Measurements from ENCODE around the gene SUCLG2.

SUCLG2 gene

GRCh38 chr3:67437789-67438188, 216.6 kb downstream of the SUCLG2 start:
- DNase-seq = no peak

GRCh38 chr3:67437090-67437489, 217.3 kb downstream of the SUCLG2 start:
- DNase-seq = no peak

DNA sequence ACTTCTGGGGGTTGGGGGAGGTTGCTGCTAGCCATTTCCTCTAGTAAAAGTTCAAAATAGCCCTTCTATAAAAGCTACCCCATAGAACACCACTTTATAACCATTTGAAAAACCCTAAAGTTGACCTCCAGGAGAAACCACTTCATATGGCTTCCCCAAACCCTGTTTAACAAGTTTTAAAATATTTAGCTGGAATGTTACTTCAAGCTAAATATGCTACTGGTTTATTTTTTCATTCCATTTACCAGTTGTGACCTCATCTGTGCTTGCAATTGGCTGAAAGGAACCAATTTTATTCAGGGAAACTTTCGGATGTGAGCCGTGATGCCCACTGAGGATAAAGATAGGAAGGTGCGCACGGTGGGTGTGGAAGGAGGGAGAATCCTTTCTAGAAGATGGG, 221.3 kb downstream of the SUCLG2 start:
- no peak for DNase-seq

DNA sequence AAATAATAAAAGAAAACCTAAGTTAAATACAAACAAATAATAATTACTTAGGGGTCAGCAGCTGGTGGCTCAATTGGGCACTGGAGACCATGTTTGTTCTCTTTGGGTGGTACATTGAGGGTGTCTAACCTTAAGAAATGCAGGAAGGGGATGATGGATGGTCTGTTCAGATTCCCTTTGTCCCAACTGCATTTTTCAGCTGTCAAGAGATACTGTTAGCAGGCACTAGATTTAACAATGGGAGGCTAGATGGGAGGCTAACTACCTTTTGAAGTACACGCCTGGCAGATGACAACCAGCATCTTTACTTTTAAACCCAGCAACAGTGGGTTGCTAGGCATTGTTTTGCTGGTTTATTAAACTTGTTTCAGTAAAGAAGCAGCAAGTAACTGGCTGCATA, 222.5 kb downstream of the SUCLG2 start:
- DNase-seq = no peak

DNA sequence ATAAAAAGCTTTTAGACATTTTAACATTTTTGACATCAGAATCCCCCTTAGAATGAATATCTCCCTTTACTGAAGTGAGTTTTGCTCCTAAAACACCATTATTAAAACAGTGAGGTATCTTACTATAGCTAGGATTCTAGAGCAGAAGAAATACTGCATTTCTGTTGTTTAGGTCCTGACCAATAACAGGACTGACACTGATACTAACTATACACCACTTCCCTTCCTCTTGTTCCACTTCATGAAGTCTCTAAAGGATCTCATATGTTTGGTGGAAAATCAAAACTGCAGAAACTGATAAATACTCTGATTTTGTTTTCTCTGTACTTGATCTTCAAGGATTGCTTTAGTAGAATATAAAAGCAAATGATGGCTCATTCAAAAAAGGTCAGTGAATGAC, 230.7 kb downstream of the SUCLG2 start:
- no peak for DNase-seq

- DNase-seq = no peak
Measured at GRCh38 chr3:67421912-67422311, 232.5 kb downstream of the SUCLG2 start.

GRCh38 chr3:67419779-67420178, 234.6 kb downstream of the SUCLG2 start:
- DNase-seq = no peak

GRCh38 chr3:67419218-67419529, 235.2 kb downstream of the SUCLG2 start:
- no peak for DNase-seq

- no peak for DNase-seq
Measured at GRCh38 chr3:67418426-67419217, 235.8 kb downstream of the SUCLG2 start.

- DNase-seq = no peak
Measured at GRCh38 chr3:67416703-67417102, 237.7 kb downstream of the SUCLG2 start.

GRCh38 chr3:67415511-67415910, 238.9 kb downstream of the SUCLG2 start:
- no peak for DNase-seq

DNA sequence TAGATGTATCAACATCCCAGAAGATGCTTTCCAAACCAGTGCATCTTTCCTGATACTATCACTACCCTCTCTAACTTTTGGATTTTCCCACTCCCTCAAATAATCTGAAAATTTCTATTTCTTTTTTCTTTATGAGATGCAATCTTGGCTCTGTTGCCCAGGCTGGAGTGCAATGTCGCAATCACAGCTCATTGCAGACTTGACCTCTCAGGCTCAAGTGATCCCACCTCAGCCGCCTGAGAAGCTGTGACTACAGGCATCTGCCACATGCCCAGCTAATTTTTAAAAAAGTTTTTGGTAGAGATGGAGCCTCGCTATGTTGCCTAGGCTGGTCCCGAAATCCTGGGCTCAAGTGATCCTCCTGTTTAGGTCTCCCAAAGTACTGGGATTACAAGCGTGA, 239.7 kb downstream of the SUCLG2 start:
- DNase-seq = no peak

DNA sequence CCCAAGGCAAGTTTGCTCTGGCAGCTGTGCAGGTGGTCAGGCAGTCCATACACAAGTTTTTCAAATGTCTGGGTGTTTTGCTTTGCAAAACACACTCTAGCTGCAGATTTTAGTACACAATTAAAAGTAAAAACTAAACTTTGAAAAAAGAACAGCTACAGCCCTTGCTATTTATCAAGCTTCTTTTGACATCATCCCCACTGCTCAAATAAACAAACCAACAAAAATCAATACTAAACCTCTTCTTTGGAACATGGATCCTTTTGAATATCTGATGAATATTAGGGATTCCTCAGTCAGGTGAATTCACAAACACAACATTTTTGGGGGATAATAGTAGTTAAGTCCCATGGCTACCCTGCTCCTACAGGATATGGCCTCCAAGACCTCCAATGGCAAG, 249.2 kb downstream of the SUCLG2 start:
- DNase-seq = no peak

DNA sequence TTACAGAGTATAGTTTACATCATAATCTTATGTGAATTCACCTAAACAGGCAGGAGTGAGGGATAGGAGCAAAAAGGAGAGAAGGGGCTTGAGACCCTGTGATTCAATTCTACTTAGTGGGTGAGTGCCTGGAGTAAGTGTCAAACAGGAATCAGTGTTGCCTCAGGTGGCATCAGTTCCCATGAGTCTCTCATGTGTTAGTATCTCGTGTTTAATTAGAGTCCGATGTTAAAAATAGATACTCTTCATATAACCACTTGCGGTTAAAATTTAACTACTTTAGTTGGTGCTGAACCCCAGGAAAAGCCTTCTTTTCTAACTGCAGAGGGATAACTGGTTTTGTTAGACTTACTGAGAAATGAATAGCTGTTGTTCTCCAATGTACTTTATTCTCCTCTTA, 251.5 kb downstream of the SUCLG2 start:
- no peak for DNase-seq

DNA sequence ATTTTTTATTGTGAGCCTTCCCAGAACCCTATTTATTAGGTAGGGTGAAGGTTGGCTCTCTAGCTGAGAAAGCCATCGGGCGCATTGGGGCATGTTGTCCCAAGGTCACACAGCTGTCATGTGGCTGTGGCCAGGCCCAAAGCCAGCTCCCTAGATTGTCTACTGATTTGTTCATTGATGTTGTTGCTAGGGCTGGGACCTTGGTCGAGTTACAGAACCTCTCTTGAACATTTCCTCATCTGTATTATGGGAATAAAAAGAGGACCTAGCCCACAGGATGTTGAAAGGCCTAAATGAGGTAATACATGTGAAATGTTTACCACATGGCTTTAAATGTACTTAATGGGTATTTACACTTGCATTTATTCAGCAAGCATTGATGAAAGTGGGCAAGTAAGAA, 252.5 kb downstream of the SUCLG2 start:
- DNase-seq = no peak

DNA sequence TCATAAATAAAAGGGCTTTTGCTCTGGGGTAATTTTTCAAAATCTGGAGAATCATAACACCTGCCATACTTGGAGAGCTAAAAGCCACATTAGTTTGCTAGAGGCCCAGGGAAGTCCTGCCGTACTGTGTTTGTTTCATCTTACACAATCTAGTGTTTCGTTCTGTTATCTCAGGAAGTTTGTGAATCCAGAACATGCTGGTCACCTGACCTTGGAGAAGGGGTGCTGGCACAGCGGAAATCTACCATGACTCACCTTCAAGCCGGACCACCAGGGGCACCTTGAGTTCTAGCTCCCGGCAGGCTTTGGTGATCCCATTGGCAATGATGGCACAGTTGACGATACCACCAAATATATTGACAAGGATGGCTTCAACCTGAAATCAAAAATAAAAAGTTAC, 253.9 kb downstream of the SUCLG2 start:
- no peak for DNase-seq

GRCh38 chr3:67389176-67389575, 265.2 kb downstream of the SUCLG2 start:
- no peak for DNase-seq

DNA sequence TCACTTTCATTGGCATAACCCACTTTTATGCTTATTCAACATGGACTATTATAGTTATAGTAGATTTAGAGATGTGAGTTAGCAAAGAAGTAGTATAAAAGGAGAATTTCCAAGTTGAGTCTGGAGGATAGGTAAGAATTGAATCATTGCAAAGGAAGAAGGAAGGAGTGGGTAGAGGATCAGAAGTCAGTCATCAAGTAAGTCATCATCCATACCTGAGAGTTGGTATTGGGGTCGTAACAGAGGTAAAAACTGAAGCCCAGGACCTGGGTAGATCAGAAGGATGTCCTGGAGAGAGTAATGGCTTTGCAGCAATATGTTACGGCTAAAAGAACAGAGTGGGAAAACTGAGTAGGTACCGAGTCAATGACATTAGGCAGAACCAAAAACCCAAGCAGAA, 265.7 kb downstream of the SUCLG2 start:
- no peak for DNase-seq

GRCh38 chr3:67386451-67386850, 268.0 kb downstream of the SUCLG2 start:
- DNase-seq = no peak

- DNase-seq = peak; percentile 9
Measured at GRCh38 chr3:67384760-67385397, 269.5 kb downstream of the SUCLG2 start.

- DNase-seq = no peak
Measured at GRCh38 chr3:67384016-67384415, 270.4 kb downstream of the SUCLG2 start.

GRCh38 chr3:67383379-67383778, 271.0 kb downstream of the SUCLG2 start:
- DNase-seq = no peak

DNA sequence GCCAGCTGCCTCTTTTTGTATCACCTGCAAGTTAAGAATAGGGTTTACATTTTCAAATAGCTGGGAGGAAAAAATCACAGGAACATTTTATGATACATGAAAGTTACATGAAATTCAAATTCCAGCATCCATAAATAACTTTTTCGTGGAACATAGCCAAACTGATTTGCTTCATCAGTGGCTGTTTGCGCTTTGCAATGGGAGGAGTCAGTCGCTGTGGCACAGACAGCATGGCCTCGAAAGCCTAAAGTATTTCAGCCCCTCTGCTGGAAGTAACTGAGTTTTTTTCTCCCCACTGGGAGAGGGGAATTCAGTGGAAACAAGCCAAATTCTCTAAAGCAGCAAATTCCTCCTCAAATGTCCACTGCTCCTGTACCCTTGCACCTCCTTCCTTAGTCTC, 271.9 kb downstream of the SUCLG2 start:
- DNase-seq = no peak

DNA sequence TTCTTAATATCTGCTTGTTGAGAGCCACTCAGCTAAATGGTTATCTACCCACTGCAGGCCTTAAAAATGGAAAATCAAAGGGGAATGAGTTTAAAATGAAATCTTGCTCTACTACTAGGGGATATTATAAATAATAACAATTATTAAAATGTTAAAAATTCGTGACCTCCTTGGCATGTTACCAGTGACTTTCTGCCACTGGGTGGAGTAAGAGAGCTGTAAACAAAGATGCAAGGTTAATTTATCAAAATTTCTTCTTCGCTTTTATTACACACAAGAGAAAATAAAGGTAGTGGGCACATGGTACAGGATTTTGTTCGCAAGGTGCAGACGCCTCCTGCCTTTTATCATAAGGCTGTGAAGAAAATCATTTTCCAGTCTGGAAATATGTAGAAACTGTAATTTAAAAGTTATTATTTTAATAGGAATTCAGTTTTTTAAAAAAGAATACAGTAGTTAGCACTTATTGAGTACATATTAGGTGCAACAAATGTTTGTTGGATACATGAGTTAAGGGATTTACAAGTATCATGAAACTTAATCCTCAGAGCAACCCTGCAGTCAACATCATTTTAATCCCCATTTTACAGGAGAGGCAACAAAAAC, 272.6 kb downstream of the SUCLG2 start:
- DNase-seq = no peak
